HepG2 (cell line): ENCODE results near the gene OR6S1. TPM values are rescaled to one million over a fixed set of nuclear protein-coding genes. Genes with fewer than 3 reads are reported as not detected.

ENCODE experiments used
- CBX1 ChIP-seq: IDR thresholded peaks from one replicate; pipeline ENCODE4 v1.6.1; 2016; ENCODE audit warnings: antibody characterized with exemption, low read depth
- HCFC1 ChIP-seq: fragments of 150-350 bp; IDR thresholded peaks from 2 replicates; pipeline ENCODE4 v1.6.1; 2014; ENCODE audit warnings: low read depth, low read length
- KLF16 ChIP-seq, 2 experiments: sonication (generic) in 1 of 2; formaldehyde crosslinking in 1 of 2; IDR thresholded peaks; 2 replicates each; pipeline versions ENCODE4 v1.6.1 to v1.8.0; 2016 to 2023; ENCODE audit warnings: missing genetic modification reagents in 2 of 2, missing compliant biosample characterization in 1 of 2
- MATR3 ChIP-seq: sonication (generic); formaldehyde crosslinking; IDR thresholded peaks from 2 replicates; pipeline ENCODE4 v1.4.0; 2020; ENCODE audit warnings: missing genetic modification reagents
- ZNF552 ChIP-seq: sonication (generic); formaldehyde crosslinking; IDR thresholded peaks from 2 replicates; pipeline ENCODE4 v1.9.0; 2022; ENCODE audit warnings: missing genetic modification reagents, mild to moderate bottlenecking, borderline replicate concordance
- ZNF589 ChIP-seq: sonication (generic); formaldehyde crosslinking; conservative IDR thresholded peaks from 2 replicates; pipeline ENCODE4 v1.8.0; 2022; ENCODE audit warnings: mild to moderate bottlenecking, moderate library complexity, missing genetic modification reagents
- ZNF768 ChIP-seq: sonication (generic); formaldehyde crosslinking; IDR thresholded peaks from 2 replicates; pipeline ENCODE4 v1.4.0; 2020; ENCODE audit warnings: missing genetic modification reagents
- ZSCAN29 ChIP-seq: sonication (generic); formaldehyde crosslinking; conservative IDR thresholded peaks from 2 replicates; pipeline ENCODE4 v1.4.0; 2020; ENCODE audit warnings: mild to moderate bottlenecking, missing genetic modification reagents
- polyA plus RNA-seq, 8 experiments: library from polyadenylated mRNA; depleted of rRNA in 3 of 8; stranded (reverse) in 7 of 8; unstranded in 1 of 8; fragments of >200 nt; fragmentation: Illumina TruSeq in 4 of 8; extraction: Trizol in 4 of 8; gene quantifications; 2 replicates each; pipeline versions ENCODE4 v1.2.1 to v1.2.3, GENCODE V29; 2011 to 2016; ENCODE audit warnings: low read depth in 4 of 8, missing spikeins in 1 of 8, mixed read lengths in 1 of 8; ENCODE audit not compliant: insufficient read depth in 1 of 8
- total RNA-seq, 5 experiments: library from RNA; depleted of rRNA; stranded (reverse); fragments of >200 nt; fragmentation: Illumina TruSeq; extraction: Trizol; gene quantifications; 2 replicates each; pipeline ENCODE4 v1.2.3, GENCODE V29; 2016; ENCODE audit warnings: low read depth in 1 of 5
- TF ChIP-seq, protein P1 (sequence below): IDR thresholded peaks from 2 replicates; pipeline ENCODE4 v1.6.1; 2016; ENCODE audit warnings: missing compliant biosample characterization, missing genetic modification reagents, borderline replicate concordance
- TF ChIP-seq, protein P2 (sequence below): IDR thresholded peaks from 2 replicates; pipeline ENCODE4 v1.6.1; 2016; ENCODE audit warnings: mild to moderate bottlenecking, missing biosample characterization, missing genetic modification reagents
- TF ChIP-seq, protein P3 (sequence below): sonication (generic); formaldehyde crosslinking; IDR thresholded peaks from 2 replicates; pipeline ENCODE4 v1.4.0; 2020; ENCODE audit warnings: missing genetic modification reagents
- TF ChIP-seq, protein P4 (sequence below): IDR thresholded peaks from 2 replicates; pipeline ENCODE4 v1.6.1; 2012; ENCODE audit warnings: low read depth, low read length, improper control_type of control experiment
- TF ChIP-seq, protein P5 (sequence below): sonication (generic); formaldehyde crosslinking; IDR thresholded peaks from 2 replicates; pipeline ENCODE4 v1.4.0; 2020; ENCODE audit warnings: missing genetic modification reagents
- TF ChIP-seq, protein P6 (sequence below): IDR thresholded peaks from 2 replicates; pipeline ENCODE4 v1.6.1; 2016; ENCODE audit warnings: low read depth, missing genetic modification reagents, missing compliant biosample characterization

The OR6S1 gene
- total and polyA plus RNA-seq, 2 of the 13 experiments (the other 11 are each of a cell fraction or from before 2014, with no cell fraction given): 0.09 TPM; not detected in 1

DNA sequence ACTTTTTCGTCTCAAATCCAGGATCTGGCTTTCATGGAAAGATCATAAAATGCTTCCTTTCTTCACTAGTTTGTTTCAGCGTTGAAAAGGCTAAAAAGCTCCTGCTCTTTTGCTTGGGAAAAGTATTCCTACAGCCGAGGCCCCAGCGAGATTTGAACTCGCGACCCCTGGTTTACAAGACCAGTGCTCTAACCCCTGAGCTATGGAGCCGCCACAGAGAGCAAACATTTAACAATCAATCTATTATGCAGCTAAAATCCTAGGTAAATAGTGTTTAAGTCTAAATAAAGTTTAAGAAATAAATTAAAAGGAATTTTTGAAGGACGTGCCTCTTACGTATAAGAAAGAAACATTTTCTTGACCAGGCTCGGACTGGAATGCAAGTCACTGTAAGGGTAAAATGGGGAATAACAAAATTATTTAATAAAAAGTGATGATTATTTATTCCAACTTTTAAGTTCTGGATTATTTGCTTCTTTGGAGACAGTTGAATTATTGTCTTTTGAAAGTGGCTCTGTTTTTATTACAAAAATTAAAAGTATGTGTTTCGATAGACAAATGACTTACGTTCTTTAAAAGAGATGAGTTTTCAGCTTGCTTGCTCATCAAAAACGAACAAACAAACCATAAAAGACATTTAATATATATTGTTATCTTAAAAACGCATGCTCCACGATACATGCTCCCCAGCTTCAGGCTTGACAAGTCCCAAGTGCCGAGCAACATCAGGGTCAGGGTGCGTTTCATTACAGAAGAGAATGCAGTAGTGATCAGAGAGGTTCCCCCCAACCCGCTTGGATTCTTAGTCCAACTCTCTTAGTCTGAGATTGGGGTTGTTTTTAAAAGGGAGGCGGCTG, 10.2 kb downstream of the OR6S1 start (continued):
- TF ChIP-seq, protein P1, sequence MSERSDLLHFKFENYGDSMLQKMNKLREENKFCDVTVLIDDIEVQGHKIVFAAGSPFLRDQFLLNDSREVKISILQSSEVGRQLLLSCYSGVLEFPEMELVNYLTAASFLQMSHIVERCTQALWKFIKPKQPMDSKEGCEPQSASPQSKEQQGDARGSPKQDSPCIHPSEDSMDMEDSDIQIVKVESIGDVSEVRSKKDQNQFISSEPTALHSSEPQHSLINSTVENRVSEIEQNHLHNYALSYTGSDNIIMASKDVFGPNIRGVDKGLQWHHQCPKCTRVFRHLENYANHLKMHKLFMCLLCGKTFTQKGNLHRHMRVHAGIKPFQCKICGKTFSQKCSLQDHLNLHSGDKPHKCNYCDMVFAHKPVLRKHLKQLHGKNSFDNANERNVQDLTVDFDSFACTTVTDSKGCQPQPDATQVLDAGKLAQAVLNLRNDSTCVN (CRISPR knock-in tag): no peak
- TF ChIP-seq ZNF552 (CRISPR knock-in tag) (no peak), KLF16 (CRISPR knock-in tag; IDR thresholded peaks at IDR 0.05) (0 out of 4 replicates have a peak, but pooled peaks of 1 of the 2 experiments have one; percentile 38), ZNF589 (0 out of 2 replicates have a peak, but pooled peaks have one; percentile 3), MATR3 (CRISPR knock-in tag) (no peak), HCFC1 (no peak), ZSCAN29 (CRISPR knock-in tag) (no peak), CBX1 (no peak), ZNF768 (CRISPR knock-in tag) (no peak)
- TF ChIP-seq, protein P2, sequence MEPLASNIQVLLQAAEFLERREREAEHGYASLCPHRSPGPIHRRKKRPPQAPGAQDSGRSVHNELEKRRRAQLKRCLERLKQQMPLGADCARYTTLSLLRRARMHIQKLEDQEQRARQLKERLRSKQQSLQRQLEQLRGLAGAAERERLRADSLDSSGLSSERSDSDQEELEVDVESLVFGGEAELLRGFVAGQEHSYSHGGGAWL (CRISPR knock-in tag): no peak
- TF ChIP-seq, protein P3, sequence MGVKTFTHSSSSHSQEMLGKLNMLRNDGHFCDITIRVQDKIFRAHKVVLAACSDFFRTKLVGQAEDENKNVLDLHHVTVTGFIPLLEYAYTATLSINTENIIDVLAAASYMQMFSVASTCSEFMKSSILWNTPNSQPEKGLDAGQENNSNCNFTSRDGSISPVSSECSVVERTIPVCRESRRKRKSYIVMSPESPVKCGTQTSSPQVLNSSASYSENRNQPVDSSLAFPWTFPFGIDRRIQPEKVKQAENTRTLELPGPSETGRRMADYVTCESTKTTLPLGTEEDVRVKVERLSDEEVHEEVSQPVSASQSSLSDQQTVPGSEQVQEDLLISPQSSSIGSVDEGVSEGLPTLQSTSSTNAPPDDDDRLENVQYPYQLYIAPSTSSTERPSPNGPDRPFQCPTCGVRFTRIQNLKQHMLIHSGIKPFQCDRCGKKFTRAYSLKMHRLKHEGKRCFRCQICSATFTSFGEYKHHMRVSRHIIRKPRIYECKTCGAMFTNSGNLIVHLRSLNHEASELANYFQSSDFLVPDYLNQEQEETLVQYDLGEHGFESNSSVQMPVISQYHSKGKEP (CRISPR knock-in tag): no peak
- TF ChIP-seq, protein P4, sequence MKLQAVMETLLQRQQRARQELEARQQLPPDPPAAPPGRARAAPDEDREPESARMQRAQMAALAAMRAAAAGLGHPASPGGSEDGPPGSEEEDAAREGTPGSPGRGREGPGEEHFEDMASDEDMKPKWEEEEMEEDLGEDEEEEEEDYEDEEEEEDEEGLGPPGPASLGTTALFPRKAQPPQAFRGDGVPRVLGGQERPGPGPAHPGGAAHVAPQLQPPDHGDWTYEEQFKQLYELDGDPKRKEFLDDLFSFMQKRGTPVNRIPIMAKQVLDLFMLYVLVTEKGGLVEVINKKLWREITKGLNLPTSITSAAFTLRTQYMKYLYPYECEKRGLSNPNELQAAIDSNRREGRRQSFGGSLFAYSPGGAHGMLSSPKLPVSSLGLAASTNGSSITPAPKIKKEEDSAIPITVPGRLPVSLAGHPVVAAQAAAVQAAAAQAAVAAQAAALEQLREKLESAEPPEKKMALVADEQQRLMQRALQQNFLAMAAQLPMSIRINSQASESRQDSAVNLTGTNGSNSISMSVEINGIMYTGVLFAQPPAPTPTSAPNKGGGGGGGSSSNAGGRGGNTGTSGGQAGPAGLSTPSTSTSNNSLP: no peak
- TF ChIP-seq, protein P5, sequence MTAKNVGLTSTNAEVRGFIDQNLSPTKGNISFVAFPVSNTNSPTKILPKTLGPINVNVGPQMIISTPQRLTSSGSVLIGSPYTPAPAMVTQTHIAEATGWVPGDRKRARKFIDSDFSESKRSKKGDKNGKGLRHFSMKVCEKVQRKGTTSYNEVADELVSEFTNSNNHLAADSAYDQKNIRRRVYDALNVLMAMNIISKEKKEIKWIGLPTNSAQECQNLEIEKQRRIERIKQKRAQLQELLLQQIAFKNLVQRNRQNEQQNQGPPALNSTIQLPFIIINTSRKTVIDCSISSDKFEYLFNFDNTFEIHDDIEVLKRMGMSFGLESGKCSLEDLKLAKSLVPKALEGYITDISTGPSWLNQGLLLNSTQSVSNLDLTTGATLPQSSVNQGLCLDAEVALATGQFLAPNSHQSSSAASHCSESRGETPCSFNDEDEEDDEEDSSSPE (CRISPR knock-in tag): 0 out of 2 replicates have a peak, but pooled peaks have one; percentile 40
- TF ChIP-seq, protein P6, sequence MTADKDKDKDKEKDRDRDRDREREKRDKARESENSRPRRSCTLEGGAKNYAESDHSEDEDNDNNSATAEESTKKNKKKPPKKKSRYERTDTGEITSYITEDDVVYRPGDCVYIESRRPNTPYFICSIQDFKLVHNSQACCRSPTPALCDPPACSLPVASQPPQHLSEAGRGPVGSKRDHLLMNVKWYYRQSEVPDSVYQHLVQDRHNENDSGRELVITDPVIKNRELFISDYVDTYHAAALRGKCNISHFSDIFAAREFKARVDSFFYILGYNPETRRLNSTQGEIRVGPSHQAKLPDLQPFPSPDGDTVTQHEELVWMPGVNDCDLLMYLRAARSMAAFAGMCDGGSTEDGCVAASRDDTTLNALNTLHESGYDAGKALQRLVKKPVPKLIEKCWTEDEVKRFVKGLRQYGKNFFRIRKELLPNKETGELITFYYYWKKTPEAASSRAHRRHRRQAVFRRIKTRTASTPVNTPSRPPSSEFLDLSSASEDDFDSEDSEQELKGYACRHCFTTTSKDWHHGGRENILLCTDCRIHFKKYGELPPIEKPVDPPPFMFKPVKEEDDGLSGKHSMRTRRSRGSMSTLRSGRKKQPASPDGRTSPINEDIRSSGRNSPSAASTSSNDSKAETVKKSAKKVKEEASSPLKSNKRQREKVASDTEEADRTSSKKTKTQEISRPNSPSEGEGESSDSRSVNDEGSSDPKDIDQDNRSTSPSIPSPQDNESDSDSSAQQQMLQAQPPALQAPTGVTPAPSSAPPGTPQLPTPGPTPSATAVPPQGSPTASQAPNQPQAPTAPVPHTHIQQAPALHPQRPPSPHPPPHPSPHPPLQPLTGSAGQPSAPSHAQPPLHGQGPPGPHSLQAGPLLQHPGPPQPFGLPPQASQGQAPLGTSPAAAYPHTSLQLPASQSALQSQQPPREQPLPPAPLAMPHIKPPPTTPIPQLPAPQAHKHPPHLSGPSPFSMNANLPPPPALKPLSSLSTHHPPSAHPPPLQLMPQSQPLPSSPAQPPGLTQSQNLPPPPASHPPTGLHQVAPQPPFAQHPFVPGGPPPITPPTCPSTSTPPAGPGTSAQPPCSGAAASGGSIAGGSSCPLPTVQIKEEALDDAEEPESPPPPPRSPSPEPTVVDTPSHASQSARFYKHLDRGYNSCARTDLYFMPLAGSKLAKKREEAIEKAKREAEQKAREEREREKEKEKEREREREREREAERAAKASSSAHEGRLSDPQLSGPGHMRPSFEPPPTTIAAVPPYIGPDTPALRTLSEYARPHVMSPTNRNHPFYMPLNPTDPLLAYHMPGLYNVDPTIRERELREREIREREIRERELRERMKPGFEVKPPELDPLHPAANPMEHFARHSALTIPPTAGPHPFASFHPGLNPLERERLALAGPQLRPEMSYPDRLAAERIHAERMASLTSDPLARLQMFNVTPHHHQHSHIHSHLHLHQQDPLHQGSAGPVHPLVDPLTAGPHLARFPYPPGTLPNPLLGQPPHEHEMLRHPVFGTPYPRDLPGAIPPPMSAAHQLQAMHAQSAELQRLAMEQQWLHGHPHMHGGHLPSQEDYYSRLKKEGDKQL (CRISPR knock-in tag): 0 out of 2 replicates have a peak, but pooled peaks have one; percentile 5
